HG02642 (cell line): ENCODE measurements around the gene GSDME.

ENCODE experiments used
- ATAC-seq: cut with Tn5 transposase; IDR thresholded peaks from one replicate; pipeline ENCODE4 v1.9.1; 2021; ENCODE audit warnings: mild to moderate bottlenecking; ENCODE audit not compliant: unreplicated experiment, poor library complexity

The GSDME gene

DNA sequence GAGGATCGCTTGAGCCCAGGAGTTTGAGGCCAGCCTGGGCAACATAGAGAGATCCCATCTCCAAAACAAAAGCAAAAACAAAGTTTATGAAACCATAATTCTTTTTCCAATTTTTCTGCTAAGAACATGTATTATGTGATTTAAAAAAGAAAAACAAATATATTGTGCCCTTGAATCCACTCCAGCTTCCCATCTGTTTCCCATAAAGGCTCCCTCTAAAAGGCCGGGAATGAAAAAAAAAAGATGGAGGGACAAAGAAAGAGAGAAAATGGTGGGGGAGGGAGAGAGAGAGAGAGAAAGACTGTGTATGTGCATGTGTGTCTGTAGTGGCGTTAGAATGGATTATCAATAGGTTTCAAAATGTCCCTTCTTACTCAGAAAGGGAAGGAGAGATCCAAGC lies 20.5 kb upstream of the GSDME start:
- ATAC-seq, result no peak

GRCh38 chr7:24773646-24774045 lies 16.4 kb upstream of the GSDME start:
- no peak for ATAC-seq

DNA sequence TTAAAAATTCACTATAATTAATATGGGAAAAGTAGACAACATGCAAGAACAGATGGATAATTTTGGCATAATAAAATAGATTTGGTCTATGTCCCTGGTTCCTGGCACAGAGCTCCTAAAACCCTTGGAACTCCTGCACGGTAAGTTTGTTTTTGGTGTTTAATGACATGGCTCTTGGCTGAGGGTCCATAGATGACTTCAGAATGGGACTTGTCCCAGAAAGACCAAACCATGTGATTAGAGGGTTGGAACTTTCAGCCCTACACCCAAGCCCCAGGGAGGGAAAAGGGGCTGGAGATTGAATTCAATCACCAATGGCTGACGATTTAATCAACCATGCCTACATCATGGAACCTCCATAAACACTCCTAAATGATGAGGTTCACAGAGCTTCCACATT lies 12.6 kb upstream of the GSDME start:
- no peak for ATAC-seq

GRCh38 chr7:24769014-24769830 lies 12.0 kb upstream of the GSDME start:
- no peak for ATAC-seq

DNA sequence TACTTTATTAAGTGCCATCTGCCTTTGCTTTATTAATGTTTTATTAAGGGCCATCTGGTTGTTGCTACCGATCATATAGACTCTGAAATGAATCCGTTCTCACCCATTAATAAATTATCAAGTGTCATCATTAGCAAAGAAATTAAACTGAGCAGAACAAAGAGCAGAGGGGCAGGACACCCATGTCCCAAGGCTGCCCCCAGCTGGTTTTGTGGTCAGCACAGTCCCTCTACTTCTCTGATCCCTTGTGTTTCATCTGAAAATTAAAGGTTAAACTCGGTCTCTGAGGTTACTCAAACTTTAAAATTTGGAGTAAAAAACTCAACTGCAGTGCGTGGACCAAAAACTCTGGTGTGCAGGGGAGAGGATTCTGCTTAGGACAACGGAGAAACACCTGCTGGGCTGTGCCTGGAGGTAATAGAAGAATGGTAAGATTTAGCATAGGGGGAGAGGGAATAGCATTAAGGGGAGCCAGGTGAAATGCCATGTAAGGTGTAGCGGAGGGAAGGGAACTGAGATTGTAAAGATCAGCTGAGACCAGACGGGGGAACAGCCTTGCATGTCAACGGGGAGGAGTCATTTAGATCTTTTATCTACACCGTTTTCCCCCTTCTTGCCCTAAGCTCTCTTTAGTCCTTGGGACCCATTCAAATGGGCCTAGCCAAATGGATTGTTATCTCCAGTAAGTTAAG lies 10.8 kb upstream of the GSDME start:
- no peak for ATAC-seq

DNA sequence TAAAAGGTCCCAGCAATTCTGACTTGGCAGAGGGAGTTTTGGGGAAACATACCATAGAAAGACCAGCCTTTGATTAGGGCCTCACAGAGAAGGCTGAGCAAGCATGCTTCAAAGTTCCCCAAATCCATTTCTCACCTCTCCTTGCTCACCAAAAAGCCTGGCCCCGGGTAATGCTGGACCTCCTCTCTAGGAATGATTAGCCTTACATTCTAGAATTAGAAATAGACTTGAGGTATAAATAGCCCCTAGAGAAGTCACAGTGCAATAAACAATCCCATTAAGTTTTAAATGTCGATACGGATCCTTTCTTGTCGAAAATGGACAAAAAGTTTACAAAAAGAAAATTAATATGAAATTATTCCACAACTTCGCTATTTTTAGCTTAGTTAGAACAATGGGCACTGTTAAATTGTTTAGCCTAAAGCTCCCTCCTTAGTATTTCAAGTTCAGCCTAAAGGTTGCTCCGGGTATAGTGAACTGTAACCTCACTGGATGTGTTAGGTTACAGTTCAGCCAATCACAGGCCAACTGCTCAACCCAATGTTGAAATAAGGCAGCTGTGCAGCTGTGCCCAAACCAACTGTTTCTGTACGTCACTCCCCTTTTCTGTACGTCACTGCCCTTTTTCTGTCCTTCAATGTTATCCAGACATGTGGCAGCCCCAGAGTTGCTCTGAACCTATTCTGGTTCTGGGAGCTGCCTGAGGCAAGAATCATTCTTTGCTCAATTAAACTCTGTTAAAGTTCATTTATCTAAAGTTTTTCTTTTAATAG lies 7.9 kb upstream of the GSDME start:
- no peak for ATAC-seq

DNA sequence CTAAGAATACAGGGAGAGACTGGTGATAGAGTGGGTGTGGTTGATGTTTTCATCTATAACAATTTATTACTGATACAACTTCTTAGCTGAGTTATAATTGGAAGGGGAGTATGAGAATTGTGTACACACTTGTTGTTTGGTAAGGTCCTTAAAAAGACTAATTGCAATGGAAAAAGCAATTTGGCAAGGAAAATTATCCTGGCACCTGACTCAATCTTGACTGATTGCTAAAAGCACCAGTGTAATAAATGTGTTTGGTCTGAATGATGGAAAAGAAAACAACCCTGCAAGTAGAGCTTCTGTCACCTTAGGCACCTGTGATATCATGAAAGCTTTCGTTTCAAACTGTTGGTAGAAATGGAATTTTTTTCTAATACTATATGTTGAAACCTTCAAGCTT lies 6.7 kb upstream of the GSDME start:
- no peak for ATAC-seq

GRCh38 chr7:24763303-24763901 lies 6.1 kb upstream of the GSDME start:
- no peak for ATAC-seq

GRCh38 chr7:24762771-24763170 lies 5.5 kb upstream of the GSDME start:
- no peak for ATAC-seq

- no peak for ATAC-seq
These were observed 3.7 kb upstream of the GSDME start for GRCh38 chr7:24760968-24761367.

- ATAC-seq, result peak; percentile 25
These were observed 515 bp downstream of the GSDME start for GRCh38 chr7:24756545-24757352.

- peak; percentile 51 for ATAC-seq
These were observed 1.5 kb downstream of the GSDME start for GRCh38 chr7:24755541-24756407.

- no peak for ATAC-seq
These were observed 2.3 kb downstream of the GSDME start for GRCh38 chr7:24754906-24755506.

DNA sequence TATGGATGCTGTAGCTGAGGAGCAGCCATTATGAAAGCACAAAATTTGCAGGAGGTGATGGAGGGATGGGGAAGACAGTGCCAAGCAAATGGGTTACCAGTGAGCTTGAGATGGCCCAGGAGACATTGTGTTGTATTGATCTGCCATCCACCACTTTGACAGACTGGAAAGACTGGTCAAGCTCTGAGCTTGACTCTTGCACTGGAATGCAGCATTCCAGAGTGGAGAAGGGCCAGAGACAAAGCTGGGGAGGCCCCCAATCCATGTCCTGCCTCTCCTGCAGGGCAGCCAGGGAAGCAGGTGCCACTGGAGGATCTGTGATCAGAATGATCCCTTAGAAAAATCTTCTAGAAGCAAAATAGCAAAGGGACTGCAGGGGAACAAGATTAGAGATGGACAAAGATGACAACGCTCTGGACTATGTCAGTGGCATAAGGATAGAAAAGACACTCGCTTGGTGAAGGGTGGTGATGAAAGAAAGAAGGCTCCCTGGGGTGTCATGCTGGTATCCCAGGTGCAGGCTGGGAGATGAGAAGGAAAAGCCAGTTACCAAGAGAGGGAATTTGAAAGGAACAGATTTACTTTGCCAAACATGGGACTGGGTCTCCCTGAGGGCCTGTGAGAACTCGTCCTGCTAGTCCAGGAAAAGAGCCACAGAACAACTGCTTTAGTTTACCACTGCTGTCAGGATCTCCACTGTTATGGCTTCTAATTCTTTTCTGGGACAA lies 5.0 kb downstream of the GSDME start:
- no peak for ATAC-seq

DNA sequence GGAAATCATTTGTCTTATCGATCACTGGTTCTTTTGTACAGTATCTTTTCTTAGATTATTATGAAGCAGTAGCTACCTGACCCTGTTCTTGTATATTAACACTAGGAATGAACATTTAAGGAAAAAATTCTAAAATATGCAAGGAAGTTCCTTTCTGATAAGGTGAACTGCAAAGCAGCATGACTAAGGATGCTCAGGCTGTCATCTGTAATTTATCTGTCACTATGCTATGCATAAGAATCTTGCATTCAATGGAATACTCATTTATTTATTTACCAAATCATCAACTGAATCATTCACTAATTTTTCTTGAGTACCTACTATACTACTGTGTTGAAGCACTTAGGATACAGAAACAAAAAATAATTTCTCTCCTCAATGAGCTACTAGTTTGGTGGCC lies 5.8 kb downstream of the GSDME start:
- no peak for ATAC-seq

- ATAC-seq, result no peak
These were observed 6.7 kb downstream of the GSDME start for GRCh38 chr7:24750441-24751055.

DNA sequence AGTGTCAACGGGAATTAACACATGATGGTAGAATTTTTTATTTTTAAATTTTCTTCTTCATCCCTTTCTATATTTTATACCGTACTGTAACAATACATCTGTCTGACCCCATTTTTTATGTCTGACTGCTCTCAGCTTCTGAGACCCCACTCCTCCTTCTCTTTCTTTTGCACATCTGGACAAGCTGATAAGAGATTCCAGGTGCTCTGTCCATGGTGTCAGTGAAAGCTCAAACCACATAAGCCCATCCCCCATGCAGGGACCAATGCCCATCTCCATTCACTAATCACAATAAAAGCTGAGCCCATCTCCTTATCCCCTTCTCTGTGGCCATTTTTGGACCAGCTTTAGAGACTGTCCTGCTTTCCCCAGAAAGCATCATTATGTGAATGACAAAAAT lies 8.7 kb downstream of the GSDME start:
- ATAC-seq, result no peak

GRCh38 chr7:24745355-24745754 lies 11.9 kb downstream of the GSDME start:
- ATAC-seq, result no peak
